Right renal cortex interstitium (tissue), 3 donors: ENCODE data around the gene KRTAP17-1. TPM values are rescaled to one million over a fixed set of nuclear protein-coding genes. Genes with fewer than 3 reads are reported as not detected.
"Not testable (repeated sequence)": the region's sequence is repeated elsewhere in the genome, so short reads cannot be mapped to it uniquely, and the experiment has no call there.

Experiments
- DNase-seq, 3 donors: peaks; one replicate each; pipeline ENCODE4 v3.0.0-alpha.2; 2013; ENCODE audit warnings: low read depth in 3 of 3, low spot score in 2 of 3
- polyA plus RNA-seq, 3 donors: library from polyadenylated mRNA; unstranded; fragments of 120-200 nt; gene quantifications; one replicate each; pipeline ENCODE4 v1.2.1, GENCODE V29; 2013; ENCODE audit not compliant: insufficient read length in 3 of 3

The KRTAP17-1 gene
- polyA plus RNA-seq, 3 donors: not detected

DNA sequence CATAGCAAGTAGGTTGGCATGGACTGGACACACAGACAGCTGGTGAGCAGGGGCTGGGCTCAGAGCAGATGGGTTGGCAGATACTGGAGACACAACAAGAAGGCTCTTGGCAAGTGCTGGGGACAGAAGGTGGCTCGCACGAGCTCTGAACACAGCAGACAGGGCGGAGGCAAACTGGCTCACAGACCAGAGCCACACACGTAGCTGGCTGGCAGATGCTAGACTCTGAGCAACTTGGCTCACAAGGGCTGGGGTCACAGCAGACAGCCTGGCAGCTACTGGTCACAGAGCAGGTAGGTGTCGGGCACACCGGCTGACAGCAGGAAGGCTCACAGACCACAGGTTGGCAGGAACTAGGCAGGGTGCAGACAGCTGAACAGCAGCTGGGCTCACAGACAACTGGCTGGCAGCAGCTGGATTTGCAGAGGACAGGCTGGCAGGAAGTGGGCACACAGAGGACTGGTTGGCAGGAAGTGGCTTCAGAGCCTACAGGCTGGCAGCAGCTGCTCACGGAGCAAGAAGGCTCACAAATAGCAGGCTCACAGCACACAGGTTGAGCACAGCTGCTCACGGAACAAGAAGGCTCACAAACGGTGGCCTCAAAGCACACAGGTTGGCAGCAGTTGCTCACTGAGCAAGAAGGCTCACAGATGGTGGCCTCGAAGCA, 7.1 kb downstream of the KRTAP17-1 start:
- no peak for DNase-seq

DNA sequence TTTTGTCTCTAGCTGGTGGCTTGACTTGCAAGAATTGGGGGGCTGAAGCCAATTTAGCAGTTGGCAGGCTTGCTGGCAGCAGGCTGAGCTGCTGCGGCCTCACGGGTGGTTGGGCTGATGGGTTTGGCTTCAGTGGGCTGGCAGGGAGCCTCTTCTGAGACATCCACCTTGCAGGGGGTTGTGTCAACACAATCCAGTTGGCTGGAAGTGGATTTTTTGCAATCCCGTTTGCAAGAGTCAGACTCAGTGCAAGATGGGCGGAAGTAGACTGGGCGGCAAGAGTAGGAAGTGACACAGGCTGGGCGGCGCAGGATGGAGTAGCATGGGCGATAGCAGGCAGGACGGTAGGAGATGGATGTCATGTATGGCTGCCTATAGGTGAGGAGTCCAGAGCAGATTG, 7.9 kb downstream of the KRTAP17-1 start:
- no peak for DNase-seq

DNA sequence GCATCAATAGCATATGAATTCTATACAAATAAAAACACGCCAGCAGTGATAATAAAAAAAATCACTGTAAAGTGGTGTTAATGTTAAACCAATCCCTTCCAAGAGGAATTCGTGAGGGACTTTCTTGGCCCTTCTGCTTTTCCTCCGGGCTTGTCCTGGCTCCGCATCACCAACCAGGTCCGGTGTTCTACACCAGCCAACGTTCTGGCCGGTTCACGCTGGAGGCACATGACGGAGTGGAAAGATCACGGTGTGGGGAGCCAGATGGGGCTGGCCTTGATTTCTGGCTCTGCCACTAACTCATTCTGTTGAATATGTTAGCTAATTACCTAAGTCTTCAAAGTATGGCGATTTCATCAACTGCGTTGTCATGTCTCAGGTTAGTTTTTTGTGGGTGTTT, 11.4 kb downstream of the KRTAP17-1 start:
- DNase-seq: no peak

DNA sequence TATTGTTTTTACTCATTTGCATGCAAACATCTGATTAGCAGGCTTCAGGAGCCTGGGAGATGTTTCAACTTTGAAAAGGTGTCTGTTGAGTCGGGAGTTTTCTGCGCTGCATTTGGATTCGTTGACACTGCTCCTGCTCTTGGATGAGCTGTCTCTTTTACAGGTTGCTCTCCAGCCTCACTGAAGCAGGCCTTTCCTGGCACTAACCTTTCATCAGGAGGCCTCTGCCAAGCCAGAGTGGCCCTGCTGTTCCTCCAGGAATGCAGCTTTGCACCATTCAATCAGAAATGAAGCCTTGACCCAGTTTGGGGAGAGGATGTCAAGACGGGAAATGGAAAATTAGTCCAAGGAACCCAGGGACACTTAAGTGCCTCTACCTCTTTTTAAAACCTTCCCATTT, 12.5 kb downstream of the KRTAP17-1 start:
- DNase-seq: no peak

DNA sequence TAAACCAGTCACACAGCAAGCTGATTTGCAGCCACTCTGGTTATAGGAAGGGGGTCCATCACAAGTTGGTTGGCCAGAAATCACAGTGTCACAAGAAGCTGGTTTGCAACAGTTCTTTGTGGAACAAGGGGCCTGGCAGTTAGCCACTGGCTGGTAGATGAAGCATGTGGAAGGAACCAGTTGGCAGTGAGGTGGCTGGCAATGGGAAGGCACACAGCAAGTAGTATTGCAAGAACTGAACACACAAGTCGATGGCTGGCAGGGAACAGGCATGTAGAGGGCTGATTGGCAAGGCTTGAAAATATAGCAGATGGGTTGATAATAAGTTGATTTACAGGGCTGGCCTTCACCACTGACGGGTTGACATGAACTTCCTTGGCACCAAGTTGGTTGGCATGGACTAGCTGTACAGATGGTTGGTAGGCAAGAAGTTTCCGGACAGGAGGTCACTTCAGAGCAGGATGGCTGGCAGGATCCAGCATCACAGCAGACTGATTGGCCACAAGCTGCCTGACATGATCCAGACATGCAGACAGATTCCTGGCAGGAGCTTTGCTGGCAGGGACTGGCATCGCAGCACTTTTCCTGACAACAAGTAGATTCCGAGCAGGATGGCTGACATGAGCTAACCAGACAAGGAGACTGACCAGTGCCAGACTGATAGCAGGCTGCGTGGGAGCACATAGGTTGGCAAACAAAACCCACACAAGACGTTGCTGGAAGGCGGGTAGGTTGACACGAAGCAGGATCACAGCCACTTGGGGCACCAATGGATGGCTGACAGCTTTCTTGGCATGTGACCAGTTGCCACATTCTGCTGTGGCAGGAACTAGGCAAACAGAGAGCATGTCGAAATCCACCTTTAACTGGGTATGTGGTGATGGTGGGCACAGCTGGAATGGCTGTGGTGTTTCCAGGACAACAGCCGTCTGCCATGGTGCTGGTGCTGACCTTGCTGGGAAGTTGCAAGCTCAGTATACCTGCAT, 13.3 kb downstream of the KRTAP17-1 start, which contains the start of gene KRTAP29-1:
Gene KRTAP29-1 (minus strand): TSS at position 936 of the 986 bp plus-strand sequence. CDS start 0 bp downstream, at position 936.
- no peak for DNase-seq

DNA sequence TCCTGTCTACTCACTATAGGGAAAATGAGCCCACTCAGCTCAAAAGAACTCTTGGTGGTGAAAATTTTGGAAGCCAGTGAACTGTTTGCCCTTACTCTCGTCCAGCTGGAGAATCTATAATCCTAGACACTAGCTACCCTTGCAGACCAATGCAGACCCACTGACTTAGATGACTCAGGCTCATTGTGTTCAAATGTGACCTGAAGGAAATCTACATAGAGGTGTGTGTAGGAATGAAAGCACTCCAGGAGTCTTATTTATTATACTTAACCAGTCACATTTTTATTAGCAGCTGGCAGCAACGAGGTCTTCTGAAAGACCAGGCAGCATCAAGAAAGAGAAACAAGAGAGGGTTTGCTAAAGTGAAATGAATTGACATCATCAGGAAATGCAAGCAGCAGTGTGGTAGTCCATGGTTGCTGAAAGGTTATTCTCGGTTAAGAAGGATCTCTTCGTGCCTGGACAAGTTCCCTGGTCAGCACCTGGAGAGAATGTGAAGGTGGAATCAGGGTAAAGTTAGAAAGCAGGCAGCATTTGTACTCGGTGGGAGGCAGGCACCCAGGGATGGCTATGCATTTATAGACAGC, 14.2 kb downstream of the KRTAP17-1 start:
- no peak for DNase-seq

DNA sequence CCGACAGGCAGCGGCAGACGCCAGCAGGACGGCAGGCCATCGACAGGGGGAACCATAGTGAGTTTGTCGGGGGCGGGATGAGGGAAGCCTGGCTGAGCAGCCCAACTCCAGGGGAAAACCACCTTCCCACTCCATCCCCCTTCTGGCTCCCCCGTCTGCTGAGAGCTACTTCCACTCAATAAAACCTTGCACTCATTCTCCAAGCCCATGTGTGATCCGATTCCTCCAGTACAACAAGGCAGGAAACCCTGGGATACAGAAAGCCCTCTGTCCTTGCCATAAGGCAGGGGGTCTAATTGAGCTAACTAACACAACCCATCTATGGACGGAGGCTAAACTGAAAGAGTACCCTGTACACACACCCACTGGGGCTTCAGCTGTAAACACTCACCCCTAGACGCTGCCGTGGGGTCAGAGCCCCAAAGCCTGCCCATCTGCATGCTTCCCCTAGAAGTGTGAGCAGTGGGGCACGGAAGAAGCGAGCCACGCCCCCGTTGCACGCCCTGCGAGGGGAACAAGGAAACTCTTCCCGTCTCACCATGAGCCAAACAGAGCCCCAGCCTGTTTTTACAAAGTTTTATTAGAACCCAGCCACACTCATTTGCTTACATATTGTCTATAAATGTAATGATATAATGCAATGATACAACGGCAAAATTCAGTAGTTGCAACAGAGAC, 16.9 kb downstream of the KRTAP17-1 start:
- DNase-seq: no peak

DNA sequence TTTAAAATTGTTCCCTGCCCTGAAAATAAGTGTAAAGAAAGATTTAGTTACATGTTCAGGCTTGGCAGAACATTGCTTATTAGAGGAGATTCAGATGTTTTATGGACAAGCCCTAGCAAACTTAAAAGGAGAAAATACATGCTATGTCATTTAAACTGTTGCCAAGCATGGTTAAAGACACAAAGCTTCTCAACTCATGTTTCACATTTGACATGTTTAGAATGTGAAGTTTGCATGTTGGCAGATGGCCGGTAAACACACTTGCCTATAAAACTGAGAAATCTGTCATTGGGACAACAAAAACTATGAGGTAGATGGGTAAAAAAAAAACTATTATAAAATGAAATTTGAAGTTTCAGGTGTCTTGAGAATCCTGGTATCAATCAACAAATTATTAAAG, 18.7 kb downstream of the KRTAP17-1 start:
- no peak for DNase-seq

DNA sequence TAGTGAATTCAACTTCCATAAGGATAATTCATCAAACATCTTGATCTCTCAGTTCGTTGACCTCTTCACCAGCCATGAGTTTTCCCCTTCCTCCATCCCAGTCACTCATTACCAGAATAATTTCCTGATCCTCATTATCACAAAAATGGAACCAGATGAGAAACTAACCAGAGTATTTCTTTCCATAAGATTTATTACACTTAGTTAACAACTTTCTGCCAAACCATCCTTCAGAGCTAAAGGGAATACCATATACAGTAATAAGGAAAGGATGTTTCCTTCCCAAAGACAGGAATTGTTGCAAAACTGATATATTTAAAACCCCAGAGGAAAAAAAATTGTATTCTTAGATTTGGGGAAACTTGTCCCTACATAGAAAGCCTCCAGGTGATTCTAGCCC, 21.5 kb downstream of the KRTAP17-1 start:
- no peak for DNase-seq

DNA sequence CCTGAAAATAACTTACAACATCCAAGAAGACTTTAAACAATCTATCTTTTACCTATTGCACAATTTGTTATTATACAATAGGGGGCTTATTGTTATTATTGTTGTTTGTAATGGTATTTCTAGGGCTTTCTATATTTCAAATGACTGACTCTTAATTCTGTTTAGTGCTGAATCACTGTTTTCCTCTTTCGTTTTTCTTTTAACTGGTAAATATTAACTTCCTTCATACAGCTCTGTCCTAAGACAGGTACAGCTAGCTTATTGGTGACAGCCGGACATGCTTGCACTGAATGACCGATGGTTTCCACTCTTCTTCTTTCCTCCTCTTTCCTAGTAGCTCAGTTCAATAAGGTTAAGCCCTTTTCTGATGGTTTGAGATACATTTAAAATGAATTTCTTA, 28.5 kb downstream of the KRTAP17-1 start:
- DNase-seq: no peak

DNA sequence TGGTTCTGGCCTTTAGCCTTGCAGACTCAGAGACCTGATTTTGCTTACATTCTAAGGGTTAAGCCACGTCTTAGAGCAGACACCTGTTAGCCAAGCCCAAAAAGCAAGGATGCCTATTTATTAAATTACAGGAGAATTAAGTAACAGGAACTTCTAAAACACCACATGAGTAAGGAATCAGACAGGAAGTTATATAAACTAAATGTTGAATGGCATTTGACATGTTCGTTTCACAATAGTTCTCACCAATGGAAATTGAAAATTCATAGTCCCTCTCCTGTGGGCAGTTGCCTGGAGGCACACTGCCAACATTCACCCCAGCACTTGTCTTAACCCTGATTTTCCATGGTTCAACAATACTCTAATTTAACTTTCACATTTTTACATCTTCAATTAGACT, 31.0 kb downstream of the KRTAP17-1 start:
- no peak for DNase-seq

DNA sequence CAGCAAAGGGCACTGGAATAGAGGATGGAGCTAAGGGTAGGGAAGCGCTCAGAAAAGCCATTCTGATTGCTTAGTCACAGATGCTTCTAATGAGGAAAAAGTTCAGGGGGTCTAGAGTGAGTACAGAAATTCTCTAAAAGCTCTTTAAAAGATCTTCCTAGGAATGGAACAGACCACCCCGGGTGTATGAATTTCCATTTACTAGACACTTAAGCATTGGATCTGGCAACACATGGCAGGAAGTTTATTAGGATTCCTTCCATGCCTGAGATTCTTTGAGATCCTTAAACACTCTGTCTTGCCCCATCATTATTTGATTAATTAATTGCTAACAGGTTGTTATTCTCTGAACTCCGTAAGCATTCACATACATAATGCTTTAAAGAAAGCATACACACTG, 31.5 kb downstream of the KRTAP17-1 start:
- no peak for DNase-seq

DNA sequence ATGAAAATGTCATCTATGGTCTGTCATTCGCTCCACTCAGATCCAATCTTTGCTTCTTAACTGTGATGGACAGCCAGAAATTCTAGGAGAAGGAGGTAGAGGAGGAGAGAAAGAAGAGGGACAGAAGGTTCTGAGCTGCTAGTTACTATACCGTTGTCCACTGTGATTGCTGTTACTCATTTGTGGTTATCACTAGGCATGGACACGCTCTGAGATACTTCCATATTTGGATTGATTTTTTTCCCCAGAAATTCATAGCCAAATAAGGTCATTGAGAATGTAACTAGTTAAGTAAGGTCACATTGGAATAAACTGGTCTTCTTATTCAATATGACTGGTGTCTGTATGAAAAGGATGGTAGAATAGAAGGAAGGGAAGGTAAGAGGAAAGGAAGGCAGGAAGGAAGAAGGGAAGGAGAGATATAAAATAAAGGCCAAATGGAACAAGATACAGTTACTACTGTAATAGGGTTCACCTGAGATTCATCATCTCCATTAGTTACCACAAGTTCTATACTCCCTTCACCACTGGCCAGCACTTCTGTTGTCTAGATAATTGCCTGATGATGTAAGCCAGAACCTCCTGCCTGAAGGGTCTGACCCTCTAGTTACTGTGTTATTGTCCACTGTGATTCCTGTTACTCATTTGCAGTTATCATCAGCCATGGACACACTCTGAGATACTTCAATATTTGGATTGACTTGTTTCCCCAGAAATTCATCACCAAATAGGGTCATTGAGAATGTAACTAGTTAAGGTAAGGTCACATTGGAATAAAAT, 37.1 kb downstream of the KRTAP17-1 start:
- no peak for DNase-seq

DNA sequence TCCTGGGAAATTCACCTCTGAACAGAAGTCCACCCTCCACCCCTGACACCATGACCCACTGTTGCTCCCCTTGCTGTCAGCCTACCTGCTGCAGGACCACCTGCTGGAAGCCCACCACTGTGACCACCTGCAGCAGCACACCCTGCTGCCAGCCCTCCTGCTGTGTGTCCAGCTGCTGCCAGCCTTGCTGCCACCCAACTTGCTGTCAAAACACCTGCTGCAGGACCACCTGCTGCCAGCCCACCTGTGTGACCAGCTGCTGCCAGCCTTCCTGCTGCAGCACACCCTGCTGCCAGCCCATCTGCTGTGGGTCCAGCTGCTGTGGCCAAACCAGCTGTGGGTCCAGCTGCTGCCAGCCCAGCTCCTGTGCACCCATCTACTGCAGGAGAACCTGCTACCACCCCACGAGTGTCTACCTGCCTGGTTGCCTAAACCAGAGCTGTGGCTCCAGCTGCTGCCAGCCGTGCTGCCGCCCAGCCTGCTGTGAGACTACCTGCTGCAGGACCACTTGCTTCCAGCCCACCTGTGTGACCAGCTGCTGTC, 39.8 kb downstream of the KRTAP17-1 start, which contains the start of gene KRTAP9-7:
Gene KRTAP9-7 (plus strand): TSS at position 51 of the 543 bp plus-strand sequence. CDS start 0 bp downstream, at position 51.
- DNase-seq: not testable (repeated sequence)

DNA sequence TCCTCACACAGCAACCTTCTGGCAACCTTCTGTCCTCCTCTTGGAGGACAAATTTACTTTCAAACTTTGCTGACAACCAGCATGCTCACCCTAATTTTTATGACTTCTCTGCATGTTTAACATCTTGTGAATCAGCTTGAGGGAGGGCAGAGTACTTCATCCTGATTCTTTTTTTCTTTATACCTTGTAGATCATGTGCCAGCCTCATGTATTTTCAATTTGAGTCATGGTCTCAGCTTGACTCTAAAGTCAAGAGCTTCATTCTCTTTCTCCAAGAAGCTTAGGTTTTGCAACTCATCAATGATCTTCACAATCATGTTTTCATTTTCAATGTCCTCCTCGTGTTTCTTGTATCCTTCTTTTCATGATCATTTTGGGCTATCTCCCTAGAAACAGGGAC, 43.7 kb downstream of the KRTAP17-1 start:
- DNase-seq: no peak

DNA sequence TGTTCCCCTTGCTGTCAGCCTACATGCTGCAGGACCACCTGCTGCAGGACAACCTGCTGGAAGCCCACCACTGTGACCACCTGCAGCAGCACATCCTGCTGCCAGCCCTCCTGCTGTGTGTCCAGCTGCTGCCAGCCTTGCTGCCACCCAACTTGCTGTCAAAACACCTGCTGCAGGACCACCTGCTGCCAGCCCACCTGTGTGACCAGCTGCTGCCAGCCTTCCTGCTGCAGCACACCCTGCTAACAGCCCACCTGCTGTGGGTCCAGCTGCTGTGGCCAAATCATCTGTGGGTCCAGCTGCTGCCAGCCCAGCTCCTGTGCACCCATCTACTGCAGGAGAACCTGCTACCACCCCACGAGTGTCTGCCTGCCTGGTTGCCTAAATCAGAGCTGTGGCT, 44.2 kb downstream of the KRTAP17-1 start:
- DNase-seq: not testable (repeated sequence)

DNA sequence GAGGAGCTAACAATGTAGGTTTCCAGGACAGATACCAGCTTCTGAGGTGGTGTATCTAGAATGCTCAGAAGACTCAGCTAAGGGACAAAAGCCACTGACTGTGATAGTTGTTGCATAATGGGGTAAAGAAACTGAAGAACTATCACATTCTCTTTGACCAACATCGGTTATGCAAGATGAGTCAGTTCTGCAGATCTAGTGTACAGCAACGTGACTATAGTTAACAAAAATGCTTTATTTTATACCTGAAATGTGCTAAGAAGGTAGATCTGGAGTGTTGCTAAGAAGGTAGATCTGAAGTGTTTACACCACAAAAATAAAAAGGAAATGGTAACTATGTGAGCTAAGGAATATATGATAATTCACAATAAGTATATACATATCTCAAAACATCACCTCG, 47.8 kb downstream of the KRTAP17-1 start:
- no peak for DNase-seq

DNA sequence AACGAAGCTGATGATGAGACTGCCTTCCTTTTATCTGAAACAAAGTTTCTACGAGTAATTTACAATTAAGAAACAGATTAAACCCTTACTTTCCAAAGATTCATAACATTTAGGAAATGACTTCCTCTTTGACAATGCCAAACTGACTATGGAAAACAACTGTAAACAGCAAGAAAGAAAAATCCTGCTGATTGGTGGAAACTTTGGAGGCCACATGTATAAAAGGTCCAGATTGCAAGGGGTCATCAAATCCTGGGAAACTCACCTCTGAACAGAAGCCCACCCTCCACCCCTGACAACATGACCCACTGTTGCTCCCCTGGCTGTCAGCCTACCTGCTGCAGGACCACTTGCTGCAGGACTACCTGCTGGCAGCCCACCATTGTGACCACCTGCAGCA, 50.4 kb downstream of the KRTAP17-1 start, which contains the start of gene KRTAP9-6:
Gene KRTAP9-6 (plus strand): TSS at position 301 of the 400 bp plus-strand sequence. CDS start 0 bp downstream, at position 301.
- DNase-seq: no peak
